Endothelial cell of umbilical vein (primary cell): ENCODE results near the gene SENP8.

ENCODE experiments used
- EZH2 ChIP-seq: IDR thresholded peaks from 2 replicates; pipeline ENCODE4 v1.6.1; 2012; ENCODE audit warnings: borderline replicate concordance, low read depth, mild to moderate bottlenecking, moderate library complexity, low read length, inconsistent platforms; ENCODE audit not compliant: severe bottlenecking
- JUN ChIP-seq: IDR thresholded peaks from 2 replicates; pipeline ENCODE4 v1.6.1; 2011; ENCODE audit warnings: borderline replicate concordance, low read depth; ENCODE audit not compliant: insufficient read length, insufficient read depth
- MAX ChIP-seq: IDR thresholded peaks from 2 replicates; pipeline ENCODE4 v1.6.1; 2011; ENCODE audit not compliant: insufficient read depth, insufficient read length
- POLR2A ChIP-seq: IDR thresholded peaks from 2 replicates; pipeline ENCODE4 v1.6.1; 2012; ENCODE audit warnings: low read depth, mild to moderate bottlenecking, control low read depth, low read length
- POLR2AphosphoS5 ChIP-seq: IDR thresholded peaks from 2 replicates; pipeline ENCODE4 v1.6.1; 2012; ENCODE audit warnings: low read depth, mild to moderate bottlenecking, control low read depth, low read length, moderate library complexity; ENCODE audit not compliant: insufficient read depth
- TF ChIP-seq, protein P1 (sequence below), 2 donors: IDR thresholded peaks; 1 replicate in 1 of 2; 2 replicates in 1 of 2; pipeline ENCODE4 v1.5.1; 2011; ENCODE audit warnings: low read length in 2 of 2, mild to moderate bottlenecking in 2 of 2, moderate library complexity in 2 of 2, control low read depth in 1 of 2, inconsistent platforms in 1 of 2, low read depth in 1 of 2; ENCODE audit not compliant: insufficient read depth in 1 of 2; ENCODE audit errors: extremely low read depth in 1 of 2

DNA sequence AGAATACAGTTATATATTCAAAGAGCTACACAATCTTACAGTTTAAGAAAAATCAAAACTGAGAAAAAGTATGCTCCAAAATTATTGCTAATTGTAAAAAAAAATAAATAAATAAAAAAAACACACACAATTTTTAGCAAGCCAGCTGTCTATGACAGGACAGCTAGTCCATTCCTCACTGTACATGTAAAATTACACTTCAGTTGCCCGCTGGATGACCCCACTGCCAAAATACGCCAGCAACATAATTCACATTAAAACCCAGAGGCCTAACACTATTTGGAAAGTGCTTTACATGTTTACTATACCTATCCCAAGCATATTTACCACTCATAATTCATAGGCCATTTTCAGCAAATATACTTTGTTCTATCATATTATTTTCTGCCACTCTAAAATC is 6.1 kb upstream of the SENP8 start:
- TF ChIP-seq, protein P1, sequence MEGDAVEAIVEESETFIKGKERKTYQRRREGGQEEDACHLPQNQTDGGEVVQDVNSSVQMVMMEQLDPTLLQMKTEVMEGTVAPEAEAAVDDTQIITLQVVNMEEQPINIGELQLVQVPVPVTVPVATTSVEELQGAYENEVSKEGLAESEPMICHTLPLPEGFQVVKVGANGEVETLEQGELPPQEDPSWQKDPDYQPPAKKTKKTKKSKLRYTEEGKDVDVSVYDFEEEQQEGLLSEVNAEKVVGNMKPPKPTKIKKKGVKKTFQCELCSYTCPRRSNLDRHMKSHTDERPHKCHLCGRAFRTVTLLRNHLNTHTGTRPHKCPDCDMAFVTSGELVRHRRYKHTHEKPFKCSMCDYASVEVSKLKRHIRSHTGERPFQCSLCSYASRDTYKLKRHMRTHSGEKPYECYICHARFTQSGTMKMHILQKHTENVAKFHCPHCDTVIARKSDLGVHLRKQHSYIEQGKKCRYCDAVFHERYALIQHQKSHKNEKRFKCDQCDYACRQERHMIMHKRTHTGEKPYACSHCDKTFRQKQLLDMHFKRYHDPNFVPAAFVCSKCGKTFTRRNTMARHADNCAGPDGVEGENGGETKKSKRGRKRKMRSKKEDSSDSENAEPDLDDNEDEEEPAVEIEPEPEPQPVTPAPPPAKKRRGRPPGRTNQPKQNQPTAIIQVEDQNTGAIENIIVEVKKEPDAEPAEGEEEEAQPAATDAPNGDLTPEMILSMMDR (IDR thresholded peaks at IDR 0.05; ENCODE audit: extremely low read depth in 1 of 2, insufficient read depth in 1 of 2, low read depth in 1 of 2, low read length in 2 of 2): no peak
- TF ChIP-seq POLR2AphosphoS5: no peak
- TF ChIP-seq MAX: no peak
- TF ChIP-seq EZH2: no peak
- TF ChIP-seq POLR2A: no peak
- TF ChIP-seq JUN: no peak
